Measurements from ENCODE around the gene ZNF8. TPM values are rescaled to one million over a fixed set of nuclear protein-coding genes. Genes with fewer than 3 reads are reported as not detected.
"Not testable (repeated sequence)": the region's sequence is repeated elsewhere in the genome, so short reads cannot be mapped to it uniquely, and the experiment has no call there.

Gene ZNF8
- total RNA-seq, 1 donor from 2014 or later, result 8.6 TPM

DNA sequence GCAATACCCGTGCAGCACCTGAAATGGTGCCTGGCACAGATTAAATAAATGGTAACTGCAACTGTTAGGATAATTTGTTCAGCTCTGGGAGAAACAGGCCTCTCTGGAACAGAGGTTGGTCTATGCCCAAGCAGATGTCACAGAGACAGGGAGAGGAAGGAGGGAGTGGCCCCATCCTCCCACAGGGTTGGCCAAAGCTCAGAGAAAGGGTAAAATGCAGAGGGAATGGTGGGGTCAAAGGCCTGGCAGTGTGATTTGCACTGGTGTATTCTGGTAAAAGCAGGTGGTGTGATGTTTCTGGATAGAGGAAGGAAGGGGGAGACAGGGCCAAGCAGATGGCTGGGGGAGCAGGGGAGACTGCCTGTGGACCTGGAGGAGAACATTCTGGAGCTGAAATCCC is 57.5 kb downstream of the ZNF8 start:
- no peak for DNase-seq (ENCODE audit: low spot score)

DNA sequence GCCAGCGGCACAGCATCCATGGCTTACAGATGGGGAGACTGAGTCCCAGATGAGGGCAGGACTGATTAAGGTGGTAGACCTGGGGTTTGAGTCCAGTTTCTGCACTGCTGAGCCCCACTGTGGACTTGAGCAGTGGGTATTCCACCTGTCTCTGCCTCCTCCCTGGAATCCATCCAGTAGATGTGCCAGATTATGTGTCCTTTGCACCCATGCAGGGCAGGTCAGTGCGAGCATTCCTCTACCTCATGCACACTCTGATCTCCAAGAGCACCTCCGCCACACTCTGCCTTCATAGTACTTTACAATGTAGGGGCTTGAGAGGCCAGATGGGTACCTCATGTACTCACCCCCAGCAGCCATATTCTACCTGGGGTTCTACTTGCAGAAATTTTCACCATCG is 58.1 kb downstream of the ZNF8 start:
- DNase-seq (ENCODE audit: low spot score), result no peak

DNA sequence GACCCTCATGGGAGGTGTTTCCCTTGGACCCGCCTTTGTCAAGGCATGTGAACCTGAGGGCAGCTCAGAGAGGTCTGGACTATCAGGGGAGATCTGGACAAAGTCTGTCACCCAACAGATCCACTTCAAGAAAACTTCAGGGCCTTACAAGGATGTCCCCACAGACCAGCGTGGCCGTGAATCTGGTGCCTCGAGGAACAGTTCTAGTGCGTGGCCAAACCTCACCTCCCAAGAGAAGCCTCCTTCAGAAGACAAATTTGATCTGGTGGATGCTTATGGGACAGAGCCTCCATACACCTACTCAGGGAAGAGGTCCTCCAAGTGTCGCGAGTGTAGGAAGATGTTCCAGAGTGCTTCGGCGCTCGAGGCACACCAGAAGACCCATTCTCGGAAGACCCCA is 59.6 kb downstream of the ZNF8 start:
- no peak for DNase-seq (ENCODE audit: low spot score)

- DNase-seq (ENCODE audit: low spot score), result no peak
These were observed 60.2 kb downstream of the ZNF8 start for GRCh38 chr19:58338825-58339558.

DNA sequence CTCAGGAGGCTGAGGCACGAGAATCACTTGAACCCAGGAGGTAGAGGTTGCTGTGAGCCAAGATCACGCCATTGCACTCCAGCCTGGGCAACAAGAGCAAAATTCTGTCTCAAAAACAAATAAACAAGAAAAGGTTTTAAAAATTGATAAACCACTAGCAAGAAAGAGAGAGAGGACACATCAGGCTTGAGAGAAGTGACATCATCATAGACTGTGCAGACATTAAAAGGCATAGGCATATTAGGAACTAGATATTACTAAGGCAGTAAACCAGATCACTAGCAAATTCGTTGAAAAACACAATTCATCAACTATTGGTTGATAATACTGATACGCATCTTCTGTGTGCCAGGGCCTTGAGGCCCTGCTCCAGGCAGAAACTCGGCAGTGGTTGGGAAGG is 66.8 kb downstream of the ZNF8 start:
- no peak for DNase-seq (ENCODE audit: low spot score)

DNA sequence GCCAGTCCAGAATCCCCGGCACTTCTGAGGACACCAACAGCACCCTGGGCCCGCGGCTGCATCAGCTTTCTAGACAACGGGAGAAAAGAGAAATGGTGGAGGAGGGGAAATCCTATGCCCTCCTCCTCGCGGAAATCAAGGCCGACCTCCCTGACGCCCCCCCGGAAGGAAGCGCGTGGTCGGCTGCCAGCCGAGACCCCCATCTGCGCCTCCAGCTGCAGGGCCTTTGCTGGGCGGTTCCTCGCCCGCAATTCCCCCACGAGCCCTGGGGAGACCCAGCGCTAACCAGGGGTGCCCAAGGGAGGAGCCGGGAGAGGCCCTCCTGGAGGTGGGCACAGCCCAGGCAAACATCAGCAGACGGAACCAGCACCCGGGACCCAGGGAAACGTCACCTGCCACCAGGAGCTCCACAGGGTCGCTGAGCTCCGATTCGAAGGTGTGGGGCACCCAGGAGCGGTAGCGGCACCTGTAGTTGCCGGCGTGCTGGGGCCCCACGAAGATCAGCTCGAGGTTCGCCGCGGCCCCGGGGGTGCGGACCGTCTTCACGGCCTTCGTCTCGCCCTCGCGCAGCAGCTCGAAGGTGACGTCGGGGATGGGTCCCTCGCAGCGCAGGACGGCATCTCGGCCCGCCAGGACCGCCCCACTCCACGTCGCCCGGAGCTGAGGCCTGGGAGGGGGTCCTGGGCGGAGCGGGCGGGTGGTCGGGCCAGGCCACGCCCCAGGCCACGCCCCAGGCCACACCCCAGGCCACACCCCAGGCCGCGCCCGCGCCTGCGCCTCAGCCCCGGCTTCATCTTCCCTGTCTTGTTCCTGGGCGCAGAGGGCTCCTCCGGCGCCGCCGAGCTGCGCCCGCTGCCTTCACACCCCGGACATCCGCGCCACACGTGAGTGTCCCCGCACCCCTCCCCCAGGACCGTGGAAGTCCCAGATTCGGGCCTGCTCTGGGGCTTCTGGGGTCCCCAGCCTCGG is 68.5 kb downstream of the ZNF8 start:
- peak; percentile 72 for DNase-seq (ENCODE audit: low spot score)

DNA sequence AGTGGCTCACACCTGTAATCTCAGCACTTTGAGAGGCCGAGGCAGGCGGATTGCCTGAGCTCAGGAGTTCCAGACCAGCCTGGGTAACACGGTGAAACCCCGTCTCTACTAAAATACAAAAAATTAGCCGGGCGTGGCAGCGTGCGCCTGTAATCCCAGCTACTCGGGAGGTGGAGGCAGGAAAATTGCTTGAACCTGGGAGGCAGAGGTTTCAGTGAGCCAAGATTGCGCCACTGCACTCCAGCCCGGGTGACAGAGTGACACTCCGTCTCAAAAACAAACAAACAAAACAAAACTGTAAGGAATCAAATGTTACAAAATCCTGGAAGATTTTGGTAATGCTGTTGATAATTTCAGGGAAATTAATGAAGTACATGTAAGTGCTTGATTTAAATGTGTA is 69.3 kb downstream of the ZNF8 start:
- DNase-seq (ENCODE audit: low spot score), result not testable (repeated sequence)

DNA sequence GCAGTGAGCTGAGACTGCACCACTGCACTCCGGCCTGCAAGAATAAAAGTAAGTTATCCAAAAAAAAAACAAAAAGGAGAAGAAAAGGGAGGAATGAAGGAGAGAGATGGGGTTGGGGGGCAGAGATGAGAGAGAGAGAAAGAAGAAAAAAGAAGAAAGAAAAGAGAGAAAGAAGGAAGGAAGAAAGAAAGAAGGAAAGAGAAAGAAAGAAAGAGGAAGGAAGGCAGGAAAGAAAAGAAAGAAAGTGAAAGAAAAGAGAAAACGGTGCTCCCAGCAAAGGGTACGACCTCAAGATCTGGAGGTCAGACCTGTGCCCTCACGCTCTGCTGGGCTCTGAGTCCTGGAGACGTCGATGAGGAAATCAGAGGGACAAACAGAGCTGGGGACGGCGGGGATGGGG is 70.8 kb downstream of the ZNF8 start:
- no peak for DNase-seq (ENCODE audit: low spot score)

- no peak for DNase-seq (ENCODE audit: low spot score)
These were observed 71.5 kb downstream of the ZNF8 start for GRCh38 chr19:58350001-58350861.

DNA sequence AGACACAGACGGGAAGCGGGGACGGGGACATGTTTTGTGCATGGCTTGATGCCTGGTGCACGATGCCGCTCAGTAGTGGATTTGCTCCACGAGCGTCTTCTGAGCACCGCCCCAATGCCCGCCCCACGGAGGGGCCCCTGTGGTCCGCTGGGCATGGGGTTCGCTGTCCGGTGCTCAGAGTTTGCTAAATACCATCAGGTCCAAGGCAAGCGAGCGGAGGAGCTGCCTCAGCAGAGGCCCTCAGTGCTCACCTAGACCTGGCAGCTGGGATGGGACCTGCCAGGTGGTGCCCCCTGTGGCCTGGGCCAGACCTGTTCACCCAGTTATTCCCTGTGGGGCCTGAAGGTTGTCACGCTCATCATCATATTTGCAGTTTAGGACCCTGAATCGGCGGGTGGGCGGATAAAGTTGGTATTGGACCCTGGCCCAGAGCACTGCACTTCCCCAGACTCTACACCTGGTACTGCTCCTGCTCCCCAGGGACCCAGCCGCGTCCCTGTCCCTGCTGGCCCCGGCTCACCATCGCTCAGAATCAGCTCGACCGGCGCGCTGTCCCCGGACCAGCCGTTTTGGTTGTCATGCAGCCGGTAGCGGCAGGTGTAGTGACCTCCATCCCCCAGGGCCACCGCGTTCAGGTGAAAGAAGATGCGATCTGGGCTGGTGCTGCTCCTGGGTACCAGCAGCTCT is 72.3 kb downstream of the ZNF8 start:
- DNase-seq (ENCODE audit: low spot score), result no peak

GRCh38 chr19:58351558-58351878 is 72.8 kb downstream of the ZNF8 start:
- no peak for DNase-seq (ENCODE audit: low spot score)

DNA sequence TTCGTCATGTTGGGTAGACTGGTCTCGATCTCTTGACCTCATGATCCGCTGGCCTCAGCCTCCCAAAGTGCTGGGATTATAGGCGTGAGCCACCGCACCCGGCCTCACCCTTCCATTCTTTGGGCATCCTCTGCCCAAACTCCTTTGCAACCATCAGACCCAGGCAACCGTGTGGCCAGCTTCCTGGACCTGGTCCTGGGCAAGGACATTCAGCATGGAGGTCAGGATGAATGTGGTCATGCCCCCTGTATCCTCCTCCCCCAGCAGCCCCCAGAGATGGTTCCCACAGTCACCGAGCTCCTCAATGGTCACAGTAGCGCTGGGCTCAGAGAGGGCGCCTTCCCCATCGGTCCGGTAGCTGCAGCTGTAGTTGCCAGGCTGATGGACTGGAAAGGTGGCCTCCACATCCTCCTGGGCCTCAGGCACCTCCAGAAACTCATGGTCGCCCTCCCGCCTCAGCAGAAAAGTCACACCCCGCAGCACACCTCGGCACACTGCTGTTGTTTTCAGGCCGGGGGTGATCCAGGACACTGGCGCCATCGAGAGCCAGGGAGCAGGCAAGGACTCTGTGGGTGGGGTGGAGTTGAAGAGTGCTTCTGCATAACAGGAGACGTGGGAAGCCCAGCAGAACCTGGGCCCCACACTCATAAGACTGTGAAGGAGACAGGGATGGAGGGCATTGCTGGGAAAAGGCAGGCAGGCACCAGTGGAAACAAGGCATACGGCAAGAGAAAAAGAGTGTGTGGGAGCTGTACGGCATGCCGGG is 73.4 kb downstream of the ZNF8 start:
- no peak for DNase-seq (ENCODE audit: low spot score)

Other genes starting within 250 kb of the ZNF8 start
- gene ZSCAN1, start 244.9 kb upstream of the ZNF8 start, total RNA-seq, result 2.3 TPM
- gene ZNF135, start 219.7 kb upstream of the ZNF8 start, total RNA-seq, result 14.1 TPM
- 109 TPM for gene ZSCAN18, start 180.7 kb upstream of the ZNF8 start, total RNA-seq
- 14.8 TPM for gene ZNF329, start 128.2 kb upstream of the ZNF8 start, total RNA-seq
- gene ZNF274, start 95.9 kb upstream of the ZNF8 start, total RNA-seq, result 29.7 TPM
- gene ZNF544, start 50.0 kb upstream of the ZNF8 start, total RNA-seq, result 46.4 TPM
- gene ERVK3-1, start 26.4 kb downstream of the ZNF8 start, total RNA-seq, result 38.8 TPM
- gene ZSCAN22, start 48.0 kb downstream of the ZNF8 start, total RNA-seq, result 3.5 TPM
- 10.7 TPM for gene A1BG, start 74.5 kb downstream of the ZNF8 start, total RNA-seq
- 1.6 TPM for gene ZNF497, start 83.8 kb downstream of the ZNF8 start, total RNA-seq
- 3.6 TPM for gene ZNF837, start 102.1 kb downstream of the ZNF8 start, total RNA-seq
- gene RPS5, start 108.3 kb downstream of the ZNF8 start, total RNA-seq, result 1,165 TPM
- 1.8 TPM for gene RNF225, start 116.7 kb downstream of the ZNF8 start, total RNA-seq
- gene ZNF584, start 129.7 kb downstream of the ZNF8 start, total RNA-seq, result 11.5 TPM
- 8.0 TPM for gene ZNF132, start 161.2 kb downstream of the ZNF8 start, total RNA-seq
- gene ZNF324B, start 172.7 kb downstream of the ZNF8 start, total RNA-seq, result 8.1 TPM
- 14.7 TPM for gene ZNF324, start 188.1 kb downstream of the ZNF8 start, total RNA-seq
- gene ZNF446, start 197.4 kb downstream of the ZNF8 start, total RNA-seq, result 18.0 TPM
- gene SLC27A5, start 233.0 kb downstream of the ZNF8 start, total RNA-seq, result 16.5 TPM
- gene ZBTB45, start 240.9 kb downstream of the ZNF8 start, total RNA-seq, result 14.9 TPM

Measured in ureter (tissue), 1 donor.